CD4-positive, alpha-beta T cell treated with Interleukin-17A for 4 hours (primary cell): Measurements from ENCODE around the gene PROM1.

Source experiments
- DNase-seq: peaks from one replicate; pipeline ENCODE4 v3.0.0-alpha.2; 2020; ENCODE audit warnings: mixed read lengths

The PROM1 gene

GRCh38 chr4:16056681-16057385 is 27.0 kb downstream of the PROM1 start:
- DNase-seq: no peak

GRCh38 chr4:16055873-16056272 is 27.9 kb downstream of the PROM1 start:
- no peak for DNase-seq

- DNase-seq: no peak
Observed at GRCh38 chr4:16055471-16055870, 28.4 kb downstream of the PROM1 start.

- DNase-seq: no peak
Observed at GRCh38 chr4:16052939-16053338, 30.9 kb downstream of the PROM1 start.

GRCh38 chr4:16051980-16052379 is 31.8 kb downstream of the PROM1 start:
- no peak for DNase-seq

- no peak for DNase-seq
Observed at GRCh38 chr4:16051132-16051531, 32.7 kb downstream of the PROM1 start.

GRCh38 chr4:16050669-16051068 is 33.2 kb downstream of the PROM1 start:
- DNase-seq: no peak

GRCh38 chr4:16048619-16049419 is 35.0 kb downstream of the PROM1 start:
- no peak for DNase-seq

GRCh38 chr4:16045687-16046086 is 38.1 kb downstream of the PROM1 start:
- DNase-seq: no peak

- DNase-seq: no peak
Observed at GRCh38 chr4:16043642-16044498, 40.0 kb downstream of the PROM1 start.

GRCh38 chr4:16039139-16039538 is 44.7 kb downstream of the PROM1 start:
- no peak for DNase-seq

- DNase-seq: no peak
Observed at GRCh38 chr4:16037901-16038300, 45.9 kb downstream of the PROM1 start.

- no peak for DNase-seq
Observed at GRCh38 chr4:16035843-16036242, 48.0 kb downstream of the PROM1 start.

GRCh38 chr4:16034010-16034748 is 49.6 kb downstream of the PROM1 start:
- no peak for DNase-seq

- no peak for DNase-seq
Observed at GRCh38 chr4:16032396-16032770, 51.4 kb downstream of the PROM1 start.

GRCh38 chr4:16031546-16032395 is 52.1 kb downstream of the PROM1 start:
- DNase-seq: no peak

- DNase-seq: no peak
Observed at GRCh38 chr4:16029886-16030285, 53.9 kb downstream of the PROM1 start.

GRCh38 chr4:16029262-16029661 is 54.6 kb downstream of the PROM1 start:
- no peak for DNase-seq

GRCh38 chr4:16027626-16028025 is 56.2 kb downstream of the PROM1 start:
- DNase-seq: no peak

GRCh38 chr4:16027114-16027513 is 56.7 kb downstream of the PROM1 start:
- DNase-seq: no peak

- DNase-seq: peak; percentile 43
Observed at GRCh38 chr4:16026160-16026761, 57.6 kb downstream of the PROM1 start.
